LNCAP (cell line): ENCODE data around the gene WNK2.

Experiments used
- TF ChIP-seq, protein P1 (sequence below): fragments of 450-650 bp; IDR thresholded peaks from 2 replicates; pipeline ENCODE4 v1.5.1; 2017; ENCODE audit warnings: mild to moderate bottlenecking

WNK2 gene

GRCh38 chr9:93319301-93319991, 135.5 kb downstream of the WNK2 start:
- TF ChIP-seq, protein P1, sequence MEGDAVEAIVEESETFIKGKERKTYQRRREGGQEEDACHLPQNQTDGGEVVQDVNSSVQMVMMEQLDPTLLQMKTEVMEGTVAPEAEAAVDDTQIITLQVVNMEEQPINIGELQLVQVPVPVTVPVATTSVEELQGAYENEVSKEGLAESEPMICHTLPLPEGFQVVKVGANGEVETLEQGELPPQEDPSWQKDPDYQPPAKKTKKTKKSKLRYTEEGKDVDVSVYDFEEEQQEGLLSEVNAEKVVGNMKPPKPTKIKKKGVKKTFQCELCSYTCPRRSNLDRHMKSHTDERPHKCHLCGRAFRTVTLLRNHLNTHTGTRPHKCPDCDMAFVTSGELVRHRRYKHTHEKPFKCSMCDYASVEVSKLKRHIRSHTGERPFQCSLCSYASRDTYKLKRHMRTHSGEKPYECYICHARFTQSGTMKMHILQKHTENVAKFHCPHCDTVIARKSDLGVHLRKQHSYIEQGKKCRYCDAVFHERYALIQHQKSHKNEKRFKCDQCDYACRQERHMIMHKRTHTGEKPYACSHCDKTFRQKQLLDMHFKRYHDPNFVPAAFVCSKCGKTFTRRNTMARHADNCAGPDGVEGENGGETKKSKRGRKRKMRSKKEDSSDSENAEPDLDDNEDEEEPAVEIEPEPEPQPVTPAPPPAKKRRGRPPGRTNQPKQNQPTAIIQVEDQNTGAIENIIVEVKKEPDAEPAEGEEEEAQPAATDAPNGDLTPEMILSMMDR = no peak

GRCh38 chr9:93319992-93320500, 136.1 kb downstream of the WNK2 start:
- TF ChIP-seq, protein P1 = no peak

GRCh38 chr9:93320591-93321219, 136.8 kb downstream of the WNK2 start:
- TF ChIP-seq, protein P1 = no peak

DNA sequence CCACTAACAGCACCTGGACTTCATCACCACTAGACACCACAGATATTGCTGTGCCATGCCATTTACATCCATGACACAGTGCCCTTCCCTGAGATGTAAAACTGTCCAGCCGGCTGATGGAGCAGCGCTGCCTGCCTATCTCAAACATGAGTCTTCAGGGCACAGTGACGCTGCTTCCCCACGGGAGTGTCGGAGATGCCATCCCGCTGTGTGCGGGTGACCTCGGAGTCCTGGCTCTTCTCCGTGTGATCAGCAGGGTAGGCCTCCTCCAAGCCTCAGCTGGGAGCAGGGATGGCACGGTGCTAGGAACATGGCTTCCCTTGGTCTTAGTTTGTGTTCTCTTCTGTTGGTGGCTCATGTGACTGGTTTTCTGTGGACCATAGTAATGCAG, 137.3 kb downstream of the WNK2 start:
- TF ChIP-seq, protein P1 = no peak

GRCh38 chr9:93324191-93324834, 140.4 kb downstream of the WNK2 start:
- TF ChIP-seq, protein P1 = no peak

GRCh38 chr9:93325307-93326035, 141.5 kb downstream of the WNK2 start:
- TF ChIP-seq, protein P1 = no peak

DNA sequence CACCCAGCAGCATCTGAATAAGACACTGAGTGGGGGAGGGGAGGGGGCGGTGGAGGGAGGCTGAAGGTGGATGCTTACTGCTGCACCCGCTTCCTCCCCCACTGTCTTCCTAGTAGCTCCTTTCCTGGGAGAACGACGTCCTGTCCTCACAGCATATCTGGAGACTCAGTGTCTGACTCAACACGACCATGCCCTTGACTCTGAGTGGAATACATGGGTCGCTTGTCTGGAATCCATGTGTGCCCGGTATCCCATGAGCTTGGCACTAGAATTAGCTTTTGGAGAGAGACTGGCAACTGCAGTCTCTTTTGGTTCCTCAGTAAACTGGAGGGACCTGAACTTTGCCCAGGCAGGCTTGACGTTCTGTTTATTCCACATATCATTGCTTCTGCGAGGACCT, 142.1 kb downstream of the WNK2 start:
- TF ChIP-seq, protein P1 = no peak
